ENCODE data around the gene FAM47C.
A peak's percentile ranks its signal among the peaks of the same experiment; 100 is the strongest.
"Not testable (repeated sequence)": the region's sequence is repeated elsewhere in the genome, so short reads cannot be mapped to it uniquely, and the experiment has no call there.

Gene FAM47C

GRCh38 chrX:37008182-37008581 is at the start of gene FAM47C:
FAM47C (plus strand) TSS chrX:37008366; CDS start chrX:37008411, 45 bp downstream.
- not testable (repeated sequence) for DNase-seq (ENCODE audit: low spot score)

DNA sequence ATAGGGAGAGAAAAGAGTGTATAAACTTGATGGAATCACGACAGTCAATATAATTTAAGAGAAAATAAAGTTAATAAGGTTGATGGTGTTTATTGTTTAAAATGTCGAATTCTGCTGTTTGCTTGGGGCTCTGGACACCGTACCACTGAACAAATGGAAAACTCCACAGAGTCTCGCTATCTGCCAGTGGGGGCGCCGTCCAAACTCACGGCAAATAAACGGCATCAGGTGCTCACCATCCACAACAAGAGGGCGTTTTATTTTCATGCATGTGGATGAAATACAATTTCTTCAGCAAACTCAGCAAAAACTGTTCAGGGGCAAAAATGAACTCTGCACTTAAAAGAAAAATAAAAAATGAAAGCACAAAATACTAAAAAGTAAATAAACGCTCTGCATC is 46.6 kb upstream of the FAM47C start:
- DNase-seq (ENCODE audit: low spot score): no peak

GRCh38 chrX:36963069-36963808 is 44.9 kb upstream of the FAM47C start:
- DNase-seq (ENCODE audit: low spot score): no peak

DNA sequence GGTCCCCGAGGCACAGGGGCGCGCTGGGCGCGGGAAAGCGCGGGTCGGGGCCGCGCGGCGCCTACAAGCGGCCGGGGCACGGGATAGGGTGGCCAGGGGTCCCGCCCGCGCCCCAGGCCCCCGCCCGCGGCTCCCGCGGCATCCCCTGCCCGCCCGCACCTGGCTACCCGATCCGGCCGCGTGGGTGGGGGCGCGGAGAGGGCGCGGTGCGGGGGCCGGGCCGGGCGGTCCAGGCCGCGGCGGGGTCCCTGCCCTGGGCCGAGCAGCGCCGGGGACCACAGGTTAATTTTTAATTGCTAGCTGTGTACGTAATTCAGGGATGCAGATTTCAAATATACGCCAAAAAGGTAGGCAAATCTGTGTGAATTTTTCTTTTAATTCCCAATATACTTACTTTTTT is 44.3 kb upstream of the FAM47C start:
- no peak for DNase-seq (ENCODE audit: low spot score)

DNA sequence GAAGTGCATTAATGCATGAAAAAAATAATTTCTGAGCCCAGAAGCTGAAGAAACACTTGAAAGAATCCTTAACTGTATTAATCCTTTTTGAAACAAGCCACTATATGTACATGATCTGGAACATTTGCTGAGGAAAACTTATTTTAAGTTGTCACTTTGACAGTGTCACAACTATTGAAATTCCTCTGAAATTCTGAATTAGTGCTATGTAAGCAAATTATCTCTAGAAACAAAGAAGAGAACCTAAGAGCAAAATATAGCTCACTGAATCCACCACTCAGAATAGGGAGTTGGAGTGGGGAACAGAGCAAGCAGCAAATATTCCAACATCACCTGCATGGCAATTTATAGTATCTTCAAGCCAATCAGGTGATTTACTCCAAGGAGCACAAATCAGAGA is 34.6 kb upstream of the FAM47C start:
- DNase-seq (ENCODE audit: low spot score): no peak

- DNase-seq (ENCODE audit: low spot score): no peak
These were observed 33.3 kb upstream of the FAM47C start for GRCh38 chrX:36974911-36975310.

DNA sequence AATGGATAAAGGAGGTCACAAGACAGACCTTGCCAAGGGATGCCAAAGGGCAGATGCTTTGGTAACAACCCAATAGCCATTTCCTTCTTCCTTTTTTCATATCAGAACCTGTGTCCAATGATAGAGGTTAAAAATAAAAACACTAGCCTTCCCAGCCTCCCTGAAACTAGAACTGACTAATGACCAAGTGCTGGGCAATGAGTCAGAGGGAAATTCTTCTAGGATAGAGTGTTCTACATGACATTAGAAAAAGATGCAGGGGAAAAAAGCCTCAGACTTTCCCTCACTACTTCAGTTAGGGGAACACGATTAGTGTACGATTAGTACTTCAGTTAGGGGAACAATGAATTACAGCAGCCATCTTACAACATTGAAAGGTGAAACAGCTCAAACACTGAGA is 29.3 kb upstream of the FAM47C start:
- no peak for DNase-seq (ENCODE audit: low spot score)

GRCh38 chrX:36983831-36984230 is 24.3 kb upstream of the FAM47C start:
- no peak for DNase-seq (ENCODE audit: low spot score)

GRCh38 chrX:36985416-36986209 is 22.6 kb upstream of the FAM47C start:
- not testable (repeated sequence) for DNase-seq (ENCODE audit: low spot score)

DNA sequence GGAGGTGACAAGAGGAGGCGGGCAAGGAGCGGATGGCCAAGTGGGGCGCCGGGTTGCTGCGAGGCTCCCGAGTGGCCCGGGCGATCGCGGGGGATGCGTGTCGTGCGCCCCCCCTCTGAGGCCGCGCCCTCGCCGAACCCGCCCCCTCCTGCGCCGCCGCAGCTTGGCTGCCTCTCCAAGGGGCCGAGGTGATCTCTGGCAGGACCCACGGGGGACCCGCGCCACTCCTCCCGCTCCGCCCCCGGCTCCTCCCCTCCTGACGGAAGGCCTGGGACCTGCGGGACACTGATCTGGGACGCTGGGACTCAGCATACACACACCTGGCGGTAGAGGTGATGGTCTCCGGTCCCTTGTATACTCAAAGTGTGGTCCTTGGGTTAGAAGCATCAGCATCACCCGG is 21.9 kb upstream of the FAM47C start:
- no peak for DNase-seq (ENCODE audit: low spot score)

DNA sequence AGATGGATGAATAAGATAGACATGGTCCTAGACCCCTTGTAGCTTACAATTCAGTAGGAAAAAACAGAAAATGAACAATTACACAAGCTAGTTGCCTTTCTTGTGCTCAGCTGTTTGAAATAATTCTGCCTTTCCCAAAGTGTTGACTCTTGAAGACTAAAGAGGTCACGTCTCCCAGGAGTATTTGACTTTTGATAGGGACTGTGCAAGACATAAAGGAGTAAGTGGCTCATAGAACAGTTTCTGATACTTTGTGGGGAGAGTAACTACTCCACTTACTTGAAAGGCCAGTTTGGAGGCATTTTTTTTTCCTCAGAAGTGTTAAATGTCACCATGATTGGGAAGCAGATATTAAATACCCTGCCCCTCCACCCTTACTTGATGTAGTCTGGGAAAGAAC is 21.0 kb upstream of the FAM47C start:
- DNase-seq (ENCODE audit: low spot score): not testable (repeated sequence)

- no peak for DNase-seq (ENCODE audit: low spot score)
These were observed 8.0 kb upstream of the FAM47C start for GRCh38 chrX:37000140-37000539.

GRCh38 chrX:37010496-37010895 is 2.3 kb downstream of the FAM47C start:
- DNase-seq (ENCODE audit: low spot score): no peak

DNA sequence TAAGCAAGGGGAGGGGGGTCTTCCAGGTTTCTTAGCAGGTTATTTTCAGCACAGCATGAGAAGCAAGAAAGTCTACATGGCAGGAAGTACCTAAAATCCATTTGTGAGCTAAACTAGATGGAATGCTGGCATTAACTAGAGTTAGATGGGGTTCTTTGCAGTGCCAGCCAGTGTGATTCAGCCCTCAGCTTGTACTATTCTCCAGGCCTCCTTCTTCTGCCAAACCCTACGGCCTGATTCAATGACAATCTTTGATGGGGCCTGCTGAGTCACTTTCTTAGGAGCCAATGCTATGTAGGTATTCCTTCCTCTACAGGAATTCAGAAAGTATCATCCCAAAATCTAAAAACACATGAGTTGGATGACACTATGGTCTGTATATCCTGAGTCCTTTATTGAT is 26.1 kb downstream of the FAM47C start:
- DNase-seq (ENCODE audit: low spot score): not testable (repeated sequence)

DNA sequence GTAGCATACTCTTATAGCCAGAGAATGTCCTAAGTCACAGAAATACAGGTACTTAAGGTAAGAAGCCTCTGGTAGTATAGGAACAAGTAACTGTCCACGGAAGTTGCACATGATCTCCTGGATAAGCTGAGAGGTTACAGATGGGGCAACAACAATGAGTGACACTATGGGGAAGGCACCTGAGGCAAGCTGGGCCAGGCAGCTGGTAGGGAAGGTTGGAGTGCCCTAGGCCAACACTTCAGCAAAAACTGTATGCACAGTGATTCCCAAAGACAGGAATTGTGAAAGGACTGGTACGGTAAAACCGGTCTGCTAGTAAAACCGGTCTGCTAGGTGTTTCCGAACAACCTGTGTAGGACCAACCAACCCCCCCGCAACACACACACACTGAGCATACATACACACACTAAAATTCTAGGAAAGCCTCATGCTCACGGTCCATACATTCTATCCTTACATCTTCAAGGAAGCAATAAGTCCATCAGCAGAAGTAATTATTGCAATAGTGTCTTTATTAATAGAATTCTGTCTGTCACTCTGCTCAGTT is 28.6 kb downstream of the FAM47C start:
- not testable (repeated sequence) for DNase-seq (ENCODE audit: low spot score)

- not testable (repeated sequence) for DNase-seq (ENCODE audit: low spot score)
These were observed 30.6 kb downstream of the FAM47C start for GRCh38 chrX:37038814-37039213.

DNA sequence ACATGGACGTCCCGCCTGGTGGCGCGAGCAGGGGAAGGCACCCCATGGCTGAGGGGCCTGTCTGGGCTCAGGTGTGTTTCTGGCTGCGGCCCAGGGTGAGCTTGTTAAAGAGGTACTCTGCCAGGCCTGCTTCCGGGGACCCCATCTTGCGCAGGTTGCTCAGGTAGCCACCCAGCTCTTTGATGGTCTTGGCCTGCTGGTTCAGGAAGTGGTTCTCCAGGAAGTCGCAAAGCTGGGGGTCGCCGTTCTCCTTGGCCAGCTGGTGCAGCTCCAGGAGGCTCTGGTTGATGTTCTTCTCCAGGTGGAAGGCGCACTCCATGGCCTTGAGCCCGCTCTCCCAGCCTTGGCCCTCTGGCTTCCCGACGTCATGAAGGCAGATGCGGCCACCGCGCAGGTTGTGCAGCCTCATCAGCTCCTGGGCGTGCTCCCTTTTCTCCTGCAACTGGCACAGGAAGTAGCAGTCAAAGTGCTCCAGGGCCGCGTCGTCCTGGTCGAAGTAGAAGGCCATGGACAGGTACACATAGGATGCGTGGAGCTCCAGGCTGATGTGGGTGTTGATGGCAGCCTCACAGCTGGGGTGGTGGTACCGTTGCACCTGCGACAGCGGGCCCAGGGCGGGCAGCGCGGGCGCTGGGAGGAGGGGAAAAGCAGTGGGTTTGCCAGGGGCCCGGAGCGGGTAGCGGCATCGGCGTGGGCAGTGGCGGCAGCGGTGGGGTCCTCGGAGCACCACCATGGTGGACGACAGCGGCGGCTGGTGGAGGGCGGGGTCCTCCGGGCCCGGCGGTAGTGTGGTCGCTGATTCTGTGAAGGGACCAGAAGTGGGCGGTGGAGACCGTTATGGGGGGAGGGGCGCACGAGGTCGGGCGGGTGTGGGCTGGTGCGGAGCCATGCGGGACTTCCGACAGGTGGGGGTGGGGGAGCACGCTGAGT is 35.1 kb downstream of the FAM47C start:
- not testable (repeated sequence) for DNase-seq (ENCODE audit: low spot score)

- DNase-seq (ENCODE audit: low spot score): no peak
These were observed 39.6 kb downstream of the FAM47C start for GRCh38 chrX:37047776-37048175.

GRCh38 chrX:37057572-37057971 is 49.4 kb downstream of the FAM47C start:
- not testable (repeated sequence) for DNase-seq (ENCODE audit: low spot score)

DNA sequence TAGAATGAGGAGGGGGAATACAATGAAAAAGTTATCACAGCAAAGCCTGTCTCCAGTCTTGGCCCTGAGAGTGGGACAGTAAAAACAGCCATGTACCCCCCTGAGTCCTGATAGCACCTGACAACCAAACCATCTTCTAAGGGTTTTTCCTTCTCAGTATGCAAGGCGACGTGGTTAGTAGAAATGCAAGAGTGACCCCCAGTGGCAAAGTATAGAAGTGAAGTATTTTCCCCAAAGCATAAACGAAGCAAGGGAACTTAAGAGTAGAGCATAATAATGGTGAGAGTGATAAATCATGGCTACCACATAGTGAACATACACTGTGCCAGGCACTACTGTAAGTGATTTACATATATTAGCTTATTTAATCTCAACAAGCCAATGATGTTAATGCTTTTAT is 52.8 kb downstream of the FAM47C start:
- DNase-seq (ENCODE audit: low spot score): peak; percentile 29

Data from pons (tissue), 1 donor.